Measurements from ENCODE around the gene CAPN14. TPM values are rescaled to one million over a fixed set of nuclear protein-coding genes. Genes with fewer than 3 reads are reported as not detected.
"Not testable (repeated sequence)": the region's sequence is repeated elsewhere in the genome, so short reads cannot be mapped to it uniquely, and the experiment has no call there.

Gene CAPN14
- total and polyA plus RNA-seq, 2 of the 4 experiments (the other 2 are of a cell fraction), result under 0.01 to 0.09 TPM

- H2BK20ac ChIP-seq (ENCODE audit: low read depth, low read length); H3K4me2 ChIP-seq (ENCODE audit: low read depth, low read length); ATAC-seq (ENCODE audit: low read depth); H3K18ac ChIP-seq (ENCODE audit: low read depth, low read length); H2AK9ac ChIP-seq (replicated peaks; ENCODE audit: low read depth, low read length, poor library complexity); H2BK15ac ChIP-seq (ENCODE audit: low read depth, low read length); BruUV-seq (replicated peaks); H3K14ac ChIP-seq (replicated peaks; ENCODE audit: low read depth, low read length); H2BK5ac ChIP-seq (ENCODE audit: low read depth, low read length, poor library complexity, severe bottlenecking); H3K4me1 ChIP-seq (ENCODE audit: control insufficient read depth, insufficient read depth, low read length); H3K9ac ChIP-seq (ENCODE audit: low read depth, low read length); DNase-seq; H3K27me3 ChIP-seq (ENCODE audit: control insufficient read depth, insufficient read depth, low read length); H4K20me1 ChIP-seq (ENCODE audit: insufficient read depth, low read length); H3K27ac ChIP-seq (ENCODE audit: insufficient read depth, low read length); POLR2A ChIA-PET (ENCODE audit: unreplicated experiment); in situ Hi-C loops (cut with MboI; ENCODE audit: low sequenced_read_pairs); intact Hi-C loops (cut with micrococcal nuclease); H2AK5ac ChIP-seq (ENCODE audit: low read depth, low read length); dilution Hi-C loops (cut with HindIII; ENCODE audit: low sequenced_read_pairs, unreplicated experiment); H3K79me1 ChIP-seq (ENCODE audit: low read depth in 1 of 2, low read length in 2 of 2); H3K23ac ChIP-seq (ENCODE audit: low read depth, low read length); H2BK120ac ChIP-seq (ENCODE audit: low read depth, low read length); H3K36me3 ChIP-seq (ENCODE audit: control insufficient read depth, insufficient read depth, low read length); H4K91ac ChIP-seq (ENCODE audit: insufficient read depth, low read depth, low read length); H3K9me1 ChIP-seq (ENCODE audit: insufficient read depth, low read length); H4K8ac ChIP-seq (ENCODE audit: low read depth in 2 of 2, low read length in 2 of 2); H3K9me3 ChIP-seq (ENCODE audit: control insufficient read depth, insufficient read depth, low read length); H2AFZ ChIP-seq (replicated peaks; ENCODE audit: low read length, poor library complexity); H3K4ac ChIP-seq (ENCODE audit: low read depth, low read length); CTCF ChIA-PET; H3K56ac ChIP-seq (ENCODE audit: extremely low read depth, insufficient read depth, low read length); H4K5ac ChIP-seq (ENCODE audit: low read depth, low read length); H3K4me3 ChIP-seq (ENCODE audit: insufficient read depth, low read depth, low read length): not testable (repeated sequence)
- WGBS, 2 experiments (ENCODE audit: extremely low coverage in 2 of 2, insufficient read length in 1 of 2), result 20% methylated on average over 2 of the region's 7 CpGs; no CpG with 5 or more reads in 1 of the 2 experiments
Measured at GRCh38 chr2:31183973-31184372, 33.3 kb downstream of the CAPN14 start.
